SK-N-SH (cell line): ENCODE results near the gene CCT6A. TPM values are rescaled to one million over a fixed set of nuclear protein-coding genes. Genes with fewer than 3 reads are reported as not detected.
"Not testable (repeated sequence)": the region's sequence is repeated elsewhere in the genome, so short reads cannot be mapped to it uniquely, and the experiment has no call there.

Source experiments
- CTCF ChIA-PET: fragments of 300-600, 350-600 bp; formaldehyde crosslinking; extraction: SDS; loops from one replicate; lab custom pipeline; 2021; lab: Yijun Ruan, JAX
- POLR2A ChIA-PET: fragments of 350-600 bp; sonication (Branson Sonifier 250); formaldehyde crosslinking; extraction: SDS; loops from one replicate; lab custom pipeline; 2020; ENCODE audit warnings: antibody characterized with exemption, inconsistent platforms; lab: Yijun Ruan, JAX
- DNase-seq: peaks from one replicate; pipeline ENCODE4 v3.0.0; 2012
- H2AFZ ChIP-seq: fragments of 200-600 bp; sonication (generic); 2 replicates; pipeline ENCODE4 v1.8.1; 2016; ENCODE audit warnings: antibody characterized with exemption, mild to moderate bottlenecking, low read depth
- H3F3A ChIP-seq: fragments of 200-600 bp; sonication (generic); replicated peaks from 2 replicates; pipeline ENCODE3; 2016; ENCODE audit warnings: antibody characterized with exemption, mild to moderate bottlenecking; ENCODE audit not compliant: insufficient read depth
- H3K27ac ChIP-seq, 2 experiments: fragments of 200-500 bp in 1 of 2; fragments of 200-600 bp in 1 of 2; sonication (Bioruptor generic) in 1 of 2; sonication (generic), shearing (Covaris generic) in 1 of 2; 2 replicates each; pipeline versions ENCODE4 v1.5.1 to v1.6.1; 2014 to 2016; ENCODE audit warnings: low read depth in 2 of 2, inconsistent platforms in 1 of 2, low read length in 1 of 2, mild to moderate bottlenecking in 1 of 2, mixed read lengths in 1 of 2
- H3K27me3 ChIP-seq: fragments of 200-600 bp; sonication (generic), shearing (Covaris generic); 2 replicates; pipeline ENCODE4 v1.6.1; 2016; ENCODE audit warnings: mixed run types; ENCODE audit not compliant: insufficient read depth
- H3K36me3 ChIP-seq, 2 experiments: fragments of 200-500 bp in 1 of 2; fragments of 200-600 bp in 1 of 2; sonication (Bioruptor generic) in 1 of 2; sonication (generic) in 1 of 2; replicated peaks in 1 of 2; 2 replicates each; pipeline versions ENCODE3 to v1.5.1; 2014 to 2016; ENCODE audit warnings: low read length in 1 of 2, mild to moderate bottlenecking in 1 of 2; ENCODE audit not compliant: insufficient read depth in 2 of 2, control insufficient read depth in 1 of 2
- H3K4me1 ChIP-seq, 2 experiments: fragments of 200-500 bp in 1 of 2; fragments of 200-600 bp in 1 of 2; sonication (Bioruptor generic) in 1 of 2; sonication (generic), shearing (Covaris generic) in 1 of 2; 2 replicates each; pipeline versions ENCODE4 v1.5.1 to v1.6.1; 2014 to 2016; ENCODE audit warnings: low read depth in 1 of 2, low read length in 1 of 2, mixed run types in 1 of 2; ENCODE audit not compliant: insufficient read depth in 2 of 2, control insufficient read depth in 1 of 2
- H3K4me2 ChIP-seq: fragments of 200-600 bp; sonication (generic), shearing (Covaris generic); 2 replicates; pipeline ENCODE4 v1.6.1; 2017; ENCODE audit warnings: mixed run types
- H3K4me3 ChIP-seq, 2 experiments: fragments of 200-500 bp in 1 of 2; fragments of 200-600 bp in 1 of 2; sonication (Bioruptor generic) in 1 of 2; sonication (generic), shearing (Covaris generic) in 1 of 2; 2 replicates each; pipeline versions ENCODE4 v1.5.1 to v1.8.1; 2014 to 2016; ENCODE audit warnings: low read depth in 2 of 2, inconsistent platforms in 1 of 2, low read length in 1 of 2, mild to moderate bottlenecking in 1 of 2, mixed read lengths in 1 of 2, moderate library complexity in 1 of 2
- H3K79me2 ChIP-seq: fragments of 200-600 bp; sonication (generic); 2 replicates; pipeline ENCODE4 v1.8.1; 2017; ENCODE audit warnings: mild to moderate bottlenecking; ENCODE audit not compliant: insufficient read depth
- H3K9ac ChIP-seq: fragments of 200-600 bp; sonication (generic); 2 replicates; pipeline ENCODE4 v1.6.1; 2017; ENCODE audit warnings: mixed run types
- H3K9me2 ChIP-seq: fragments of 200-600 bp; sonication (generic); 2 replicates; pipeline ENCODE4 v1.6.1; 2017; ENCODE audit warnings: mixed run types
- H3K9me3 ChIP-seq: fragments of 200-600 bp; sonication (generic); 2 replicates; pipeline ENCODE4 v1.6.1; 2017; ENCODE audit warnings: mixed run types, mild to moderate bottlenecking, moderate library complexity
- H4K20me1 ChIP-seq: fragments of 200-600 bp; sonication (generic); 2 replicates; pipeline ENCODE4 v1.6.1; 2017; ENCODE audit warnings: mild to moderate bottlenecking, mixed run types; ENCODE audit not compliant: insufficient read depth
- ELF1 ChIP-seq: IDR thresholded peaks from 2 replicates; pipeline ENCODE4 v1.4.0; 2012
- FOXJ3 ChIP-seq: sonication (generic); formaldehyde crosslinking; IDR thresholded peaks from 2 replicates; pipeline ENCODE4 v1.5.1; 2020; ENCODE audit warnings: mild to moderate bottlenecking, missing genetic modification reagents
- GABPA ChIP-seq: IDR thresholded peaks from 2 replicates; pipeline ENCODE4 v1.4.0; 2012; ENCODE audit warnings: low read depth, mild to moderate bottlenecking
- JUND ChIP-seq: IDR thresholded peaks from 2 replicates; pipeline ENCODE4 v1.4.0; 2012
- POLR2AphosphoS5 ChIP-seq: IDR thresholded peaks from 2 replicates; pipeline ENCODE4 v1.6.1; 2012; ENCODE audit warnings: low read depth, low read length
- RCOR1 ChIP-seq: fragments of 150-350 bp; IDR thresholded peaks from 2 replicates; pipeline ENCODE4 v1.6.1; 2017; ENCODE audit warnings: antibody characterized with exemption, low read length
- RFX5 ChIP-seq: IDR thresholded peaks from 2 replicates; pipeline ENCODE4 v1.6.1; 2012; ENCODE audit warnings: mild to moderate bottlenecking, improper control_type of control experiment, low read length
- RXRA ChIP-seq: IDR thresholded peaks from 2 replicates; pipeline ENCODE4 v1.4.0; 2012; ENCODE audit warnings: low read depth, mild to moderate bottlenecking, borderline replicate concordance
- TCF12 ChIP-seq: IDR thresholded peaks from 2 replicates; pipeline ENCODE4 v1.4.0; 2012
- WGBS: methylation state at CpG from one replicate; pipeline ENCODE4 v1.1.6; 2017; ENCODE audit warnings: low lambda C conversion rate; 5-methylcytosine and 5-hydroxymethylcytosine counted together
- polyA plus RNA-seq, 3 experiments: library from polyadenylated mRNA; depleted of rRNA; stranded (reverse); fragments of >200 nt; gene quantifications; 2 replicates each; pipeline ENCODE4 v1.2.3, GENCODE V29; 2012
- TF ChIP-seq, protein P1 (sequence below): IDR thresholded peaks from 2 replicates; pipeline ENCODE4 v1.4.0; 2012; ENCODE audit warnings: low read depth, borderline replicate concordance
- TF ChIP-seq, protein P2 (sequence below): IDR thresholded peaks from 2 replicates; pipeline ENCODE4 v1.4.0; 2012; ENCODE audit warnings: low read depth
- TF ChIP-seq, protein P3 (sequence below): fragments of 200-600 bp; sonication (generic); IDR thresholded peaks from 2 replicates; pipeline ENCODE4 v1.6.1; 2017; ENCODE audit warnings: antibody characterized with exemption, mild to moderate bottlenecking, moderate library complexity

Gene CCT6A
- polyA plus RNA-seq, 1 of the 3 experiments (the other 2 are of a cell fraction), result 221 TPM

DNA sequence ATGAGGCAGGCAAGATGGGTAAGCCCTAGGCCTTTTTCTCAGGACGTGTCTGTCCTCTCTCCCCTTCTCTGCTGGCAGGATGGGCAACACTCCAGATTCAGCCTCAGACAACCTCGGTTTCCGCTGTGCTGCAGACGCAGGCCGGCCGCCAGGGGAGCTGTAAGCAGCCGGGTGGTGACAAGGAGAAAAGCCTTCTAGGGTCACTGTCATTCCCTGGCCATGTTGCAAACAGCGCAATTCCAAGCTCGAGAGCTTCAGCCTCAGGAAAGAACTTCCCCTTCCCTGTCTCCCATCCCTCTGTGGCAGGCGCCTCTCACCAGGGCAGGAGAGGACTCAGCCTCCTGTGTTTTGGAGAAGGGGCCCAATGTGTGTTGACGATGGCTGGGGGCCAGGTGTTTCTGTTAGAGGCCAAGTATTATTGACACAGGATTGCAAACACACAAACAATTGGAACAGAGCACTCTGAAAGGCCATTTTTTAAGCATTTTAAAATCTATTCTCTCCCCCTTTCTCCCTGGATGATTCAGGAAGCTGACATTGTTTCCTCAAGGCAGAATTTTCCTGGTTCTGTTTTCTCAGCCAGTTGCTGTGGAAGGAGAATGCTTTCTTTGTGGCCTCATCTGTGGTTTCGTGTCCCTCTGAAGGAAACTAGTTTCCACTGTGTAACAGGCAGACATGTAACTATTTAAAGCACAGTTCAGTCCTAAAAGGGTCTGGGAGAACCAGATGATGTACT is 28.1 kb downstream of the CCT6A start (continued):
- TF ChIP-seq, protein P1, sequence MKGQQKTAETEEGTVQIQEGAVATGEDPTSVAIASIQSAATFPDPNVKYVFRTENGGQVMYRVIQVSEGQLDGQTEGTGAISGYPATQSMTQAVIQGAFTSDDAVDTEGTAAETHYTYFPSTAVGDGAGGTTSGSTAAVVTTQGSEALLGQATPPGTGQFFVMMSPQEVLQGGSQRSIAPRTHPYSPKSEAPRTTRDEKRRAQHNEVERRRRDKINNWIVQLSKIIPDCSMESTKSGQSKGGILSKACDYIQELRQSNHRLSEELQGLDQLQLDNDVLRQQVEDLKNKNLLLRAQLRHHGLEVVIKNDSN, result no peak
- TF ChIP-seq, protein P2, sequence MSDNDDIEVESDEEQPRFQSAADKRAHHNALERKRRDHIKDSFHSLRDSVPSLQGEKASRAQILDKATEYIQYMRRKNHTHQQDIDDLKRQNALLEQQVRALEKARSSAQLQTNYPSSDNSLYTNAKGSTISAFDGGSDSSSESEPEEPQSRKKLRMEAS, result no peak
- TF ChIP-seq JUND (no peak), GABPA (no peak), RFX5 (no peak), ELF1 (no peak), TCF12 (no peak), RCOR1 (peak; percentile 18; the same call in 1 of the 2 replicates), FOXJ3 (CRISPR knock-in tag) (no peak), POLR2AphosphoS5 (0 out of 2 replicates have a peak, but pooled peaks have one; percentile 12), RXRA (no peak)
- TF ChIP-seq, protein P3, sequence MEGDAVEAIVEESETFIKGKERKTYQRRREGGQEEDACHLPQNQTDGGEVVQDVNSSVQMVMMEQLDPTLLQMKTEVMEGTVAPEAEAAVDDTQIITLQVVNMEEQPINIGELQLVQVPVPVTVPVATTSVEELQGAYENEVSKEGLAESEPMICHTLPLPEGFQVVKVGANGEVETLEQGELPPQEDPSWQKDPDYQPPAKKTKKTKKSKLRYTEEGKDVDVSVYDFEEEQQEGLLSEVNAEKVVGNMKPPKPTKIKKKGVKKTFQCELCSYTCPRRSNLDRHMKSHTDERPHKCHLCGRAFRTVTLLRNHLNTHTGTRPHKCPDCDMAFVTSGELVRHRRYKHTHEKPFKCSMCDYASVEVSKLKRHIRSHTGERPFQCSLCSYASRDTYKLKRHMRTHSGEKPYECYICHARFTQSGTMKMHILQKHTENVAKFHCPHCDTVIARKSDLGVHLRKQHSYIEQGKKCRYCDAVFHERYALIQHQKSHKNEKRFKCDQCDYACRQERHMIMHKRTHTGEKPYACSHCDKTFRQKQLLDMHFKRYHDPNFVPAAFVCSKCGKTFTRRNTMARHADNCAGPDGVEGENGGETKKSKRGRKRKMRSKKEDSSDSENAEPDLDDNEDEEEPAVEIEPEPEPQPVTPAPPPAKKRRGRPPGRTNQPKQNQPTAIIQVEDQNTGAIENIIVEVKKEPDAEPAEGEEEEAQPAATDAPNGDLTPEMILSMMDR, result peak; percentile 82

DNA sequence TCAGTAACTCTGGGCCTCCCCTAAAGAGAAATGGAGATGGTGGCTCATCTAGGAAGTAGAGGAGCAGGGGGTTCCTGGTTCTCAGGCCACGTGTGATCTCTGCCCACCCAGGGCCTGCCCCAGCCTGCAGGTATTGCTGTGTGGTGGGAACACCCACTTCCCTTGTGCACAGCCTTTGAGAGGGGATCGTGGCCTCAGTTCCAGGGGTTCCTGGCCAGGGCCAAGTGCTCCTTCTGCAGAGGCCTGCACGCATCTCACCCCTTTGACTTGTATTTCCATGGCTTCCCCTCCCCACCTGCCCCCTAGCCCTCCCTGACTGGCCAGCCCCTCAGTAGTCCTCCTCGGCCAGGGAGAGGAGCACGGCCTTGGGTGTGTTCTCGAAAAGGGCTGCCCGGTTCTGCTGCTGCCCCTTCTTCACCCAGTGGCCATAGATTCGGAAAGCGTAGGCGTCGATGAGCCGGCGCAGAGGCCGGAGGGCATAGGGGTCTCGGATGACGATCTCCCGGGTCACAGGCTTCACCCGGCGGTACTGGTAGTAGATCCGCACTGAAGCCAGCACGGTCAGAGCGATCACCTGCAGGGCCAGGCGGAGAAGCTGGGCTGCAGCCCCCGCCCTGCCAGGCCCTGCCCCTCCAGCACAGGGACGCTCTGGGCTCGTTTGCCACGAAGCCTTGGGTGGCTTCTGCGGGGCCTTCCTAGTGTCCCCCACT is 29.3 kb downstream of the CCT6A start:
- POLR2A ChIA-PET, H4K20me1 ChIP-seq, DNase-seq, H3F3A ChIP-seq, H3K4me2 ChIP-seq, H2AFZ ChIP-seq, H3K9ac ChIP-seq, H3K27me3 ChIP-seq, H3K9me2 ChIP-seq, H3K4me3 ChIP-seq, H3K9me3 ChIP-seq, H3K79me2 ChIP-seq: not testable (repeated sequence)
- Histone ChIP-seq H3K27ac (peak overlapping the region in 1 of 2 experiments; percentile 55; a peak in 1 of 4 replicates), H3K4me1 (peaks cover 11 to 34% of the 10 kb centered on the region in 2 experiments; a peak in 3 of 4 replicates), H3K36me3 (peaks cover 10 to 22% of the 10 kb centered on the region in 2 experiments)
- CTCF ChIA-PET, result interaction anchor here (1.2 to 3.4 kb wide), 6 partner anchors 11 to 235 kb away, joined by 3 to 30 read pairs (median 7); partner anchors contain the start of genes CCT6A, CHCHD2, PHKG1 and PSPH
- WGBS, result 99% methylated on average over 24 of the region's 28 CpGs
